Natural killer cell treated with Interleukin-12 subunit alpha and Interleukin-12 subunit beta and Interleukin-15 and Interleukin-18, amount 100 ng/mL, for 72 hours (primary cell): ENCODE data around the gene UPP2. TPM values are rescaled to one million over a fixed set of nuclear protein-coding genes. Genes with fewer than 3 reads are reported as not detected.

ENCODE experiments used
- ATAC-seq, 2 donors: fragments of 150-1000 bp; cut with Tn5 transposase in 1 of 2; sonication (Bioruptor Pico), chemical (Tn5 transposase) in 1 of 2; 2 replicates each; pipeline ENCODE4 v1.10.0; 2021
- DNase-seq: peaks from one replicate; pipeline ENCODE4 v3.0.0; 2022; ENCODE audit warnings: low spot score
- H3K27ac Mint-ChIP-seq, 2 donors: 1 replicate in 1 of 2; 2 replicates in 1 of 2; pipeline ENCODE4 v1.8.0; 2022; ENCODE audit warnings: mixed read lengths in 2 of 2, mild to moderate bottlenecking in 1 of 2, moderate library complexity in 1 of 2
- H3K27me3 Mint-ChIP-seq, 2 donors: 1 replicate in 1 of 2; 2 replicates in 1 of 2; pipeline ENCODE4 v1.8.0; 2022; ENCODE audit warnings: mixed read lengths in 2 of 2
- H3K36me3 Mint-ChIP-seq: one replicate; pipeline ENCODE4 v1.8.0; 2022; ENCODE audit warnings: mixed read lengths
- H3K4me1 Mint-ChIP-seq, 2 donors: 1 replicate in 1 of 2; 2 replicates in 1 of 2; pipeline ENCODE4 v1.8.0; 2022; ENCODE audit warnings: low read depth in 2 of 2, mixed read lengths in 2 of 2, mild to moderate bottlenecking in 1 of 2
- H3K4me3 Mint-ChIP-seq: one replicate; pipeline ENCODE4 v1.8.0; 2022; ENCODE audit warnings: mixed read lengths
- H3K9me3 Mint-ChIP-seq: 2 replicates; pipeline ENCODE4 v1.8.0; 2022; ENCODE audit warnings: mixed read lengths
- total RNA-seq, 2 donors: library from RNA; stranded (reverse); gene quantifications; one replicate each; pipeline ENCODE4 v1.2.3, GENCODE V29; 2022

The UPP2 gene
- total RNA-seq, 2 donors from 2014 or later: not detected

DNA sequence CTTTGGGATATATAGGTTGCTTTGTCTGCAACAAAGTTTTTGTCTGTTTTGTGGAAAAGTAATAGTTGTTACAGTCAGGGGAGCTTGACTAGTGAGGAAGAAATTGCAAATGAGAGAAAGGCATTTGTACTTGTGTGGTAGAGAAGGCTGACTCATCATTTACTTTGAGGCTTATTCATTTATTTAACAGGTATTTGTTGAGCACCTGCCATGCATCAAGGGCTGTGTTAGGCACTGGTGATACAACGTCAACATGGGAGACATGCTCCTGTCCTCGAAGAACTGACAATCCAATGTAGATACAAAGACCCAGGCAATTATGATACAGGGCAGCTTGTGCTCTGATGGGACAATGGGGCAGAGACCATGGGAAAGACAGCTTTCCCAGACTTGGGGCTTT is 79.5 kb downstream of the UPP2 start:
- H3K9me3 Mint-ChIP-seq: no peaks in the 10 kb centered on the region

GRCh38 chr2:158182676-158183295 is 81.1 kb downstream of the UPP2 start:
- Mint-ChIP-seq H3K9me3 (no peaks in the 10 kb centered on the region), H3K27ac (no peak overlapping the region), H3K27me3 (peaks cover 15% of the 10 kb centered on the region in 2 donors), H3K4me1 (no peaks in the 10 kb centered on the region), H3K4me3 (no peak overlapping the region), H3K36me3 (no peaks in the 10 kb centered on the region)
- DNase-seq: no peak
- ATAC-seq: no peak

More for the DNA sequence above, 79.5 kb downstream of the UPP2 start:
- no peak overlapping the region for H3K27ac Mint-ChIP-seq
- H3K4me3 Mint-ChIP-seq: no peak overlapping the region
- ATAC-seq (no peak), DNase-seq (no peak)
- H3K27me3 Mint-ChIP-seq: peaks cover 15% of the 10 kb centered on the region in 2 donors
- no peaks in the 10 kb centered on the region for H3K36me3 Mint-ChIP-seq
- H3K4me1 Mint-ChIP-seq: no peaks in the 10 kb centered on the region

DNA sequence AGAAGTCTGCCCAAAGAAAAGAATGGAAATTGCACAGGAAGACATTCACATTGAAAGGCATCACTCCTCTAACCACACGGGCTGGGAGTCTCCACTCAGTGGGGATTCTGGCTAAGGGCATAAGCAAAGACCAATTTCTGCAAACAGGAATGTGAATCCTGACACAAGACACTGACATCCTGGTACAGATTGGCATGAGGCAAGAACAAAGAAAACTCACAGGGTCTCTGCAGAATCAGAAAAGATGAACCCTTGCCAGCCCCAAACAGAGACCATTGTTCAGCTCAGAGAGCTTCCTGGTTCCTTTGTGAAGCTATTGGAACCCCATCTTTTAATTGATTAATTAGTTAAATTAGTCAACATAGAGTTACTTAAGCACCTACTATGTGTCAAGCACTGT is 82.3 kb downstream of the UPP2 start:
- H3K27ac Mint-ChIP-seq: no peak overlapping the region
- H3K4me1 Mint-ChIP-seq: no peaks in the 10 kb centered on the region
- H3K27me3 Mint-ChIP-seq: peaks cover 15% of the 10 kb centered on the region in 2 donors
- H3K4me3 Mint-ChIP-seq: no peak overlapping the region
- DNase-seq: no peak
- no peaks in the 10 kb centered on the region for H3K36me3 Mint-ChIP-seq
- H3K9me3 Mint-ChIP-seq: no peaks in the 10 kb centered on the region
- ATAC-seq: no peak

- ATAC-seq: no peak
- Mint-ChIP-seq H3K4me3 (no peak overlapping the region), H3K27me3 (peaks cover 15 to 17% of the 10 kb centered on the region in 2 donors), H3K9me3 (no peaks in the 10 kb centered on the region), H3K36me3 (no peaks in the 10 kb centered on the region), H3K27ac (no peak overlapping the region), H3K4me1 (peaks cover 0 to 3% of the 10 kb centered on the region in 2 donors)
- no peak for DNase-seq
These were observed 83.1 kb downstream of the UPP2 start for GRCh38 chr2:158184556-158185343.

Other genes with a start within 250 kb of the UPP2 start
- 10 to 100 TPM in 1 of 2 donors, 1 to 10 TPM in 1; 5.7 to 14.3 TPM for gene ACVR1, start 225.5 kb upstream of the UPP2 start, total RNA-seq